Endothelial cell of umbilical vein (primary cell): ENCODE measurements around the gene SEMA6A. TPM values are rescaled to one million over a fixed set of nuclear protein-coding genes. Genes with fewer than 3 reads are reported as not detected.

Source experiments
- BruUV-seq: library from RNA; stranded (reverse); fragments of 400-500 nt; replicated peaks from 2 replicates; lab custom pipeline; 2021; lab: Mats Ljungman, UMichigan
- CTCF ChIA-PET: fragments of 300-600, 350-600 bp; sonication (Branson Sonifier 250); formaldehyde crosslinking; loops from one replicate; lab custom pipeline; 2021; ENCODE audit warnings: antibody characterized with exemption, inconsistent platforms; lab: Charles Lee
- POLR2A ChIA-PET: fragments of 300-600, 350-600 bp; sonication (Branson Sonifier 250); formaldehyde crosslinking; loops from one replicate; lab custom pipeline; 2021; ENCODE audit warnings: antibody characterized with exemption, inconsistent platforms; lab: Charles Lee
- DNase-seq: peaks from one replicate; pipeline ENCODE4 v3.0.0-alpha.2; 2011; ENCODE audit warnings: low read depth, low spot score
- FAIRE-seq: peaks from 2 replicates; lab custom pipeline; 2011; peaks lifted over from hg19 to GRCh38; lab: Jason Lieb, UNC
- H2AFZ ChIP-seq: 2 replicates; pipeline ENCODE4 v1.6.0; 2012; ENCODE audit warnings: low read depth, low read length, control low read depth, inconsistent platforms
- H3K27ac ChIP-seq: 2 replicates; pipeline ENCODE4 v1.5.1; 2011; ENCODE audit warnings: low read depth, mild to moderate bottlenecking, control low read depth, low read length, moderate library complexity; ENCODE audit not compliant: insufficient read depth
- H3K27me3 ChIP-seq, 2 experiments: 2 replicates each; pipeline versions ENCODE4 v1.6.0 to v1.6.1; 2011; ENCODE audit warnings: low read length in 2 of 2, mixed read lengths in 1 of 2; ENCODE audit not compliant: control insufficient read depth in 2 of 2, insufficient read depth in 2 of 2
- H3K36me3 ChIP-seq, 2 experiments: 2 replicates in 1 of 2; 3 replicates in 1 of 2; pipeline ENCODE4 v1.5.1; 2011; ENCODE audit warnings: low read length in 2 of 2, mild to moderate bottlenecking in 1 of 2, moderate library complexity in 1 of 2; ENCODE audit not compliant: control insufficient read depth in 2 of 2, insufficient read depth in 2 of 2; ENCODE audit errors: extremely low read depth in 1 of 2
- H3K4me1 ChIP-seq: 3 replicates; pipeline ENCODE4 v1.5.1; 2011; ENCODE audit warnings: mild to moderate bottlenecking, low read length; ENCODE audit not compliant: control insufficient read depth, insufficient read depth; ENCODE audit errors: extremely low read depth
- H3K4me2 ChIP-seq: 2 replicates; pipeline ENCODE4 v1.6.1; 2011; ENCODE audit warnings: low read length, control low read depth, mixed read lengths; ENCODE audit not compliant: insufficient read depth
- H3K4me3 ChIP-seq, 3 experiments: fragments of 200-600 bp in 1 of 3; sonication (generic), shearing (Covaris generic) in 1 of 3; replicated peaks in 1 of 3; 2 replicates each; pipeline ENCODE4 v1.5.1; 2011 to 2016; ENCODE audit warnings: control low read depth in 3 of 3, low read length in 3 of 3, mild to moderate bottlenecking in 2 of 3, inconsistent platforms in 1 of 3, low read depth in 1 of 3, moderate library complexity in 1 of 3; ENCODE audit not compliant: insufficient read depth in 1 of 3
- H3K79me2 ChIP-seq: 2 replicates; pipeline ENCODE4 v1.6.0; 2012; ENCODE audit warnings: low read length, inconsistent platforms; ENCODE audit not compliant: control insufficient read depth, insufficient read depth
- H3K9ac ChIP-seq: replicated peaks from 2 replicates; pipeline ENCODE3; 2011; ENCODE audit warnings: low read length, control low read depth; ENCODE audit not compliant: insufficient read depth; ENCODE audit errors: extremely low read depth
- H3K9me1 ChIP-seq: replicated peaks from 3 replicates; pipeline ENCODE4 v1.6.0; 2011; ENCODE audit warnings: mild to moderate bottlenecking, low read length; ENCODE audit not compliant: control insufficient read depth, insufficient read depth; ENCODE audit errors: extremely low read depth
- H3K9me3 ChIP-seq: replicated peaks from 2 replicates; pipeline ENCODE4 v1.5.1; 2012; ENCODE audit warnings: low read length, inconsistent platforms; ENCODE audit not compliant: control insufficient read depth, insufficient read depth
- H4K20me1 ChIP-seq: replicated peaks from 2 replicates; pipeline ENCODE3; 2011; ENCODE audit warnings: mild to moderate bottlenecking, low read length; ENCODE audit not compliant: control insufficient read depth, insufficient read depth; ENCODE audit errors: extremely low read depth
- EZH2 ChIP-seq: IDR thresholded peaks from 2 replicates; pipeline ENCODE4 v1.6.1; 2012; ENCODE audit warnings: borderline replicate concordance, low read depth, mild to moderate bottlenecking, moderate library complexity, low read length, inconsistent platforms; ENCODE audit not compliant: severe bottlenecking
- FOS ChIP-seq: IDR thresholded peaks from 2 replicates; pipeline ENCODE4 v1.6.1; 2011; ENCODE audit warnings: mild to moderate bottlenecking, low read length, moderate library complexity, borderline replicate concordance; ENCODE audit not compliant: insufficient read depth
- GATA2 ChIP-seq: IDR thresholded peaks from 2 replicates; pipeline ENCODE4 v1.7.0; 2011; ENCODE audit warnings: low read depth, mild to moderate bottlenecking, moderate library complexity, mixed read lengths, low read length; ENCODE audit not compliant: insufficient read length, insufficient read depth
- JUN ChIP-seq: IDR thresholded peaks from 2 replicates; pipeline ENCODE4 v1.6.1; 2011; ENCODE audit warnings: borderline replicate concordance, low read depth; ENCODE audit not compliant: insufficient read length, insufficient read depth
- MYC ChIP-seq: IDR thresholded peaks from one replicate; pipeline ENCODE4 v1.6.1; 2011; ENCODE audit warnings: mild to moderate bottlenecking, low read depth, low read length
- POLR2A ChIP-seq: IDR thresholded peaks from 2 replicates; pipeline ENCODE4 v1.6.1; 2012; ENCODE audit warnings: low read depth, mild to moderate bottlenecking, control low read depth, low read length
- POLR2AphosphoS5 ChIP-seq: IDR thresholded peaks from 2 replicates; pipeline ENCODE4 v1.6.1; 2012; ENCODE audit warnings: low read depth, mild to moderate bottlenecking, control low read depth, low read length, moderate library complexity; ENCODE audit not compliant: insufficient read depth
- dilution Hi-C: fragments of 300-500 bp; cut with MboI; formaldehyde crosslinking; loops from one replicate; pipeline ENCODE4 v1.15.0; 2019; ENCODE audit warnings: low sequenced_read_pairs; ENCODE audit not compliant: extremely low pct_ligation_motif_present
- intact Hi-C: fragments of 100-400 bp; cut with micrococcal nuclease; formaldehyde crosslinking; loops from one replicate; pipeline ENCODE4 v1.10.0; 2022
- polyA plus RNA-seq, 4 experiments: library from polyadenylated mRNA; depleted of rRNA in 3 of 4; stranded (reverse) in 3 of 4; unstranded in 1 of 4; fragments of >200 nt; gene quantifications; 2 replicates each; pipeline versions ENCODE4 v1.2.1 to v1.2.3, GENCODE V29; 2011 to 2012; ENCODE audit warnings: missing spikeins in 1 of 4
- total RNA-seq: library from RNA; stranded (reverse); gene quantifications from 2 replicates; pipeline ENCODE4 v1.2.3, GENCODE V29; 2021
- TF ChIP-seq, protein P1 (sequence below): IDR thresholded peaks from 2 replicates; pipeline ENCODE4 v1.6.1; 2011; ENCODE audit not compliant: insufficient read depth, insufficient read length
- TF ChIP-seq, protein P2 (sequence below), 2 donors: IDR thresholded peaks; 1 replicate in 1 of 2; 2 replicates in 1 of 2; pipeline ENCODE4 v1.5.1; 2011; ENCODE audit warnings: low read length in 2 of 2, mild to moderate bottlenecking in 2 of 2, moderate library complexity in 2 of 2, control low read depth in 1 of 2, inconsistent platforms in 1 of 2, low read depth in 1 of 2; ENCODE audit not compliant: insufficient read depth in 1 of 2; ENCODE audit errors: extremely low read depth in 1 of 2

Gene SEMA6A
- total and polyA plus RNA-seq, 2 donors (not counting 3 experiments of a cell fraction or from before 2014, with no cell fraction given): 0.43 to 1.5 TPM

DNA sequence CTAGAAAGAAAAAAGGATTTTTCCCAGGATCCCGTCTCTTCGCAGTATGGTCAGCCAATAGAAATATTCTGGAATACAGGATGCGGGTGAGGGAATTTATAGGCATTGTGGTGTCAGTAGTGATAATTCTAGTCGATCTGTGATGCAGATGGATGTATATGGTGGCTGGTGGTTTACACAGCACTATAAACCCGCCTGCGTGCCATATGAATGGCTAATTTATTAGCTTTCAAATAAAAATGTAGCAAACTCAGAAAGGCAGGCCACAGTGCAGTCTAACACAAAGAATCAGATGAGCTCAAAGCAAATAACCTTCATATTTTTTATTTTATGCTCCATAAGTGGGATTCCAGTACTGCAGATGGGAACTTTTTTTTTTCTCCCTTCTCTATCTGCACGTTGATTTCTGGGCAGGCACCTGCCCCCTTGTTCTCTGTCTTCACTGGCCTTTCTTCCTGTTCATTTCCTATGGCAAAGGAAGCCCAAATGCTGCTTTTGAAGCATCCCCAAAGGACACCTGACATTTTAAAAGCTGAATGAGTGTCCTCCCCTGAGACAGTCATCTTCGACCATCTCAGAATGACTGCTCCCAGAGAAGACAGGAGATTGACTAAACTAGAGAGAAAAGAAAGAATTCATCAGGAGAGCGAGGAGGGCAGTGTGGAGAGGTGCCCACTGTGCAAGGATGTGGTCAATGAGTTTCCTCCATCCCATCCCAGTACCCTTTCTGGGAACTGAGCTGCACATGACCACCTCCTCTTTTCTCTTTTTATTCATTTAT is 52.1 kb downstream of the SEMA6A start:
- TF ChIP-seq, protein P1, sequence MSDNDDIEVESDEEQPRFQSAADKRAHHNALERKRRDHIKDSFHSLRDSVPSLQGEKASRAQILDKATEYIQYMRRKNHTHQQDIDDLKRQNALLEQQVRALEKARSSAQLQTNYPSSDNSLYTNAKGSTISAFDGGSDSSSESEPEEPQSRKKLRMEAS: no peak
- TF ChIP-seq FOS (no peak), POLR2AphosphoS5 (no peak), EZH2 (no peak), POLR2A (no peak), MYC (no peak), JUN (no peak), GATA2 (no peak)
- TF ChIP-seq, protein P2, sequence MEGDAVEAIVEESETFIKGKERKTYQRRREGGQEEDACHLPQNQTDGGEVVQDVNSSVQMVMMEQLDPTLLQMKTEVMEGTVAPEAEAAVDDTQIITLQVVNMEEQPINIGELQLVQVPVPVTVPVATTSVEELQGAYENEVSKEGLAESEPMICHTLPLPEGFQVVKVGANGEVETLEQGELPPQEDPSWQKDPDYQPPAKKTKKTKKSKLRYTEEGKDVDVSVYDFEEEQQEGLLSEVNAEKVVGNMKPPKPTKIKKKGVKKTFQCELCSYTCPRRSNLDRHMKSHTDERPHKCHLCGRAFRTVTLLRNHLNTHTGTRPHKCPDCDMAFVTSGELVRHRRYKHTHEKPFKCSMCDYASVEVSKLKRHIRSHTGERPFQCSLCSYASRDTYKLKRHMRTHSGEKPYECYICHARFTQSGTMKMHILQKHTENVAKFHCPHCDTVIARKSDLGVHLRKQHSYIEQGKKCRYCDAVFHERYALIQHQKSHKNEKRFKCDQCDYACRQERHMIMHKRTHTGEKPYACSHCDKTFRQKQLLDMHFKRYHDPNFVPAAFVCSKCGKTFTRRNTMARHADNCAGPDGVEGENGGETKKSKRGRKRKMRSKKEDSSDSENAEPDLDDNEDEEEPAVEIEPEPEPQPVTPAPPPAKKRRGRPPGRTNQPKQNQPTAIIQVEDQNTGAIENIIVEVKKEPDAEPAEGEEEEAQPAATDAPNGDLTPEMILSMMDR (IDR thresholded peaks at IDR 0.05; ENCODE audit: extremely low read depth in 1 of 2, insufficient read depth in 1 of 2, low read depth in 1 of 2, low read length in 2 of 2): no peak
- POLR2A ChIA-PET: no interaction called here
- no peak overlapping the region for H2AFZ ChIP-seq
- no peak overlapping the region for H3K27ac ChIP-seq
- H3K9me1 ChIP-seq: no peaks in the 10 kb centered on the region
- no TSS peak for BruUV-seq
- H3K4me3 ChIP-seq: no peak overlapping the region
- dilution Hi-C loops (no loop called here), intact Hi-C loops (no loop called here)
- DNase-seq (no peak), FAIRE-seq (no peak)
- H3K79me2 ChIP-seq: no peaks in the 10 kb centered on the region
- H3K9me3 ChIP-seq: no peaks in the 10 kb centered on the region
- CTCF ChIA-PET: no interaction called here
- no peak overlapping the region for H3K4me2 ChIP-seq
- no peak overlapping the region for H3K9ac ChIP-seq
- no peaks in the 10 kb centered on the region for H4K20me1 ChIP-seq
- no peaks in the 10 kb centered on the region for H3K27me3 ChIP-seq
- no peaks in the 10 kb centered on the region for H3K4me1 ChIP-seq
- no peaks in the 10 kb centered on the region for H3K36me3 ChIP-seq
